GM19239 (cell line): ENCODE measurements around the gene CRKL.
"Not testable (repeated sequence)": the region's sequence is repeated elsewhere in the genome, so short reads cannot be mapped to it uniquely, and the experiment has no call there.

Experiments
- DNase-seq: peaks from one replicate; pipeline ENCODE4 v3.0.0; 2011; ENCODE audit warnings: low spot score; ENCODE audit not compliant: insufficient read length
- FAIRE-seq: peaks from 2 replicates; lab custom pipeline; 2011; peaks lifted over from hg19 to GRCh38; lab: Jason Lieb, UNC

CRKL gene, protein sequence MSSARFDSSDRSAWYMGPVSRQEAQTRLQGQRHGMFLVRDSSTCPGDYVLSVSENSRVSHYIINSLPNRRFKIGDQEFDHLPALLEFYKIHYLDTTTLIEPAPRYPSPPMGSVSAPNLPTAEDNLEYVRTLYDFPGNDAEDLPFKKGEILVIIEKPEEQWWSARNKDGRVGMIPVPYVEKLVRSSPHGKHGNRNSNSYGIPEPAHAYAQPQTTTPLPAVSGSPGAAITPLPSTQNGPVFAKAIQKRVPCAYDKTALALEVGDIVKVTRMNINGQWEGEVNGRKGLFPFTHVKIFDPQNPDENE

GRCh38 chr22:20916916-20917810, at the start of gene CRKL:
Gene CRKL (plus strand): TSS chr22:20917407. CDS start chr22:20917935, 528 bp downstream.
- peak; percentile 93 for DNase-seq

DNA sequence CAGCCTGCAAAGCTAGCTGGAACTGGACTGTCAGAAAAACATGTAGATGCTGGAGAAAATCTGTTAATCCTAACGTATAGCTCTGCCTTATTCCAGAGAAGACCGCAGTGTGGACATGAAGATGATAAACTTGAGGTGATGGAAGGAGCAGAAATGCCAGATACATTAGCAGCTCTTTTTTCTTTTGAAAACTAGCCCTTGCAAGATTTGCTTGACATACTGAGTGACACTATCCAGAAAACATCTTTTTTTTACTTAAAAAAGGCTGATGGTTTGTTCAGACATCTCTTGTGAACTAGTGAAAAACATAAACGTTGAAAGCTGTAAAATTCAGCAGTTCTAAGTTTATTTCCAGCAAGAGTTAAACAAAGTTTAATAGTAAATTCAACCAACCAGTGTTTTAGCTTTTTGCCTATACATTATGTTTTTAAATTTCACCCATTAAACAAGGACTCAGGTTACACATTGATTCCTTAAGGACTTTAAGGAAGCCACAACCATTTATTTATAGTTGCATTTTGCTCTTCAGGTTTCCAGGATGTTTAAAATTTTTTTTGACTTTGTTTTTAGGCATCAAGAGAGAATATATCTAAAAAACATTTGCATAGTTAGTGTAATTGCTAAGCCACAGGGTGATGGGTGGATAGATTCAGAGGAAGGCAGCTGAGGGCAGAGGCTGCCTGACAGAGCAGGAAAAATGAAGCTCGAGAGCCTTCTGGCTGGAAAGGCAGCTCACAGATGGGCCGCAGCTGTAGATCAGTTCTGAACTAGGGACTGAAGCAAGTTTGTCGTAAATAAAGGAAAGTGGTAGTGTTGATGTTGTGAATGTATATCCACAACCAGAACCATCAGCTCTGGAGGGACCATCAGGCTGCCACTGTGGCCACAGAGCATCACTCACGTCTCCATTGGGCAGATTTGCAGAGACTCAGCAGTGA, 48.9 kb upstream of the CRKL start:
- DNase-seq (no peak), FAIRE-seq (no peak)

More at GRCh38 chr22:20916916-20917810, at the start of gene CRKL:
- FAIRE-seq: peak; percentile 62

- DNase-seq (no peak), FAIRE-seq (no peak)
Measured at GRCh38 chr22:20869234-20869633, 48.0 kb upstream of the CRKL start.

DNA sequence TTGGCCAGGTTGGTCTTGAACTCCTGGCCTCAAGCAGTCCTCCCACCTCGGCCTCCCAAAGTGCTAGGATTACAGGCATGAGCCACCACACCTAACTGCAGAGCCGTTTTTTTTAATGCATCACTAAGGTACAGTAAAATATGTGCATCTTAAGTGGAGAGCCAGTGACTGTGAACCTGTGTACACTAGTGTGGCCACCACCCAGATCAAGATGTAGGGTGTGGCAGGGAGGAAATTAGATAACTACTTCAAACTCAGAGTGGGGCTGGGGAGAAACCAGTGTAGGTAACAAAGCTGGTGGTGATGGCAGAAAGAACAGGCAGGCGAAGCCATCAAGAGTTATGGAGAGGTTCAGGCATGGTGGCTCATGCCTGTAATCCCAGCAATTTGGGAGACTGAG, 44.0 kb upstream of the CRKL start:
- FAIRE-seq (no peak), DNase-seq (no peak)

DNA sequence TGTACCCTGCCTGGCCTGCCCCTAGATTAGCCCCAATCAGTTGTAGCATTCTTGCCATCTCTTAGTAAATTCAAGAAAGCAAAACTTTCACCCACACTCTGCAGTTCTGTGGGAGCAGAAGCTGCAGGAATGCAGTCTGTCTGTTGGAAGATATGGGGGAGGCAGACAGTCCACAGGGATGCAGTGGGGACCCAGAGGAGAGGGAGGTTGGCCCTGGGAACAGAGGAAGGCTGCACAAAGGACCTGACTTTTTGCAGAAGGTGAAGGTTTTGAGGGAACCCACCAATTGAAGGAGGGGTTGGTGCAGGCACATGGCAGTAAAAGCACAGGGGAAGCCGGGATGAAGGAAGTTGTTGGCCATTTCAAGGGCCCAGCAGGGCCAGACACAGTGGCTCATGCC, 41.9 kb upstream of the CRKL start:
- FAIRE-seq (no peak), DNase-seq (no peak)

DNA sequence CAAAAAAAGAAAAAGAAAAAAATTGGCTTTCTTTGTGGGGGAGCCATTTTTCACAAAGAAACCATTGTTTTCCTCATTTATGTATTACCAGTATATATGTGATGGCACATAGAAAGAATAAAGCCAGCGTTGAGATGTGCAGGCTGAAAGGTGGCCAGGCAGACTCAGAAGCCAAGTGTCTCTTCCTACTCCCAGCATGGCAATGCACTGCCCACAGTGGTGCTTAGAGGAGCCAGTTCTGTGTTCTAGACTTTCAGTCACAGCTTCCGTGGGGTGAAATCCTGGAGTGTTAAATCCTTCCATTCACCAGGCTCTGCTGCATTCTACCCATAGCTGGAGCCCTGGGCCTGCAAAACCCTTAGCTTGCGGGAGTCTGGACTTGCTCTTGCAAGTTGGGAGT, 39.5 kb upstream of the CRKL start:
- DNase-seq (no peak), FAIRE-seq (no peak)

GRCh38 chr22:20881231-20881630, 36.0 kb upstream of the CRKL start:
- DNase-seq (no peak), FAIRE-seq (no peak)

GRCh38 chr22:20881869-20882815, 35.1 kb upstream of the CRKL start:
- FAIRE-seq: no peak

GRCh38 chr22:20882855-20883254, 34.4 kb upstream of the CRKL start:
- DNase-seq: no peak

More at GRCh38 chr22:20881869-20882815, 35.1 kb upstream of the CRKL start:
- DNase-seq: no peak

DNA sequence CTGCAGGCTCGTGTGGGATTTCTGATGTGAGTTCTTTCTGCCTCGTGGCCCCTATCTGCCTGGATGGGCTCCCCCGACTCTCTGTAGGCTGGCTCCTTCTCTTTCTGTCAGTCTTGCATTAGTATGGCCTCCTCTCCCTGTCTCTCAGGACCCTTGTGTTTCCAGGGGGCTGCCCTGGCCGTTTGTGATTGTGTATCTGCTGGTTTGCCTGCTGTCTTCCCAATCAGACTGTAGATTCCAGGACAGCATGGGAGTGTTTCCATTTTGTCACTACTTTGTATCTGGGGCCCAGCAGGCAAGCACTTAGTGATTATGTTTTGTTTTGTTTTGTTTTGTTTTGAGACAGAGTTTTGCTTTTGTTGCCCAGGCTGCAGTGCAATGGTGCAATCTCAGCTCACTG, 32.8 kb upstream of the CRKL start:
- DNase-seq (no peak), FAIRE-seq (no peak)

More at GRCh38 chr22:20882855-20883254, 34.4 kb upstream of the CRKL start:
- FAIRE-seq: no peak

DNA sequence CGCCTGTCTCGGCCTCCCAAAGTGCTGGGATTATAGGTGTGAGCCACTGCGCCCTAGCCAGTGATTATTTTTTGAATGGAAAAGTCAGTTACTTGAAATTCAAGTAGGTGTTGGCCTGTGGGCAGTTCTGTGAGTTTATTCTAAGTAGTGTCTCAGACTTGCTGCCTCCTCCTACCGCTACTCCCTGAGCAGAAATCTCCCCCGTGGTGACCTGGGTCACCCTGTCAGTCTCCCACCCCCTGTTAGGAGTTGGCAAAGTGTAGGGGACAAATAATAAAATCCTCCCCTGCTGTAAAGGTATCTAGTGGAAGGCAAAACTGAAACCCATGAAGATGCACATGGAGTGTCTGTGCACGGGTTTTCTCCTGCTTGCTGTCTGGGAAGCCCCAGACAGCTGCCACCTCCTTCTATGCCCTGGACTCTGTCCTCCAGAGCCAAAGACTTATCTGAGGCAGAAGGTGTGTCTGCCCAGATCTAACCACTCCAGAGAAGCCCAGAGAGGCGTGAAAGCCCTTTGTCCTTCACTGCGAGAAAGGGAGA, 32.1 kb upstream of the CRKL start:
- no peak for FAIRE-seq
- DNase-seq: no peak

DNA sequence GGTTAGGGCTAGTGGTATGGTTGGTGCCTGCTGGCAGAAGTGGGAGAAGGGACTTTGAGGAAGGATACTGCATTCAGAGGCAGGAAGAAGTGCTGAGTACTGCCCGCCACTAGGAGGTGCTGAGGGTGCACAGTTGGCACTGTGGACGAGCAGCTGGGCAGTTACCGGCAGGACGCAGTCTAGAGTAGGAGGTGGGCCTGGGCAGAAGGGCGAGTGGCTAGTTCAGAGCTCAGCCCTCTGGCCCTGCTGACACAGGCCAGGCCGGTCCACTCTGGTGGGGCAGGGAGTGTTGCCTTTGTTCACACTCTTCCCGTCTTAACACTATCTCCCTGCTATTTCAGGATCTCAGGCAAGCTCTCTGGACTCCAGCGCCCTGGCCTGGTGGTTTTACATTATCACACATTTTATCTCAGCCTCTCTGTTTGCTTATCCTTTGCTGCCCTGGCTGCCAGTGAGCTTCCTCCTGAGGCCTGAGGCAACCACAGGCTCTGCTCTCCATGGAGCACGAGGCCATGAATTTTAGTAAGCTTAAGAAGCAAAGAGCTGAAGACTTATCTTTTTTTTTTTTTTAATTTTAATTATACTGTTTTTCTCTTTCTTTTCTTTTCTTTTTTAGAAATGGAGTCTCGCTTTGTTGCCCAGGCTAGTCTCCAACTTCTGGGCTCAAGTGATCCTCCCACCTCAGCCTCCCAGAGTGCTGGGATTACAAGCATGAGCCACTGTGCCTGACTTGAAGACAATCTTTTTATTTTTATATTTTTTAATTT, 31.5 kb upstream of the CRKL start:
- DNase-seq: peak; percentile 66
- peak; percentile 89 for FAIRE-seq

GRCh38 chr22:20887375-20887774, 29.8 kb upstream of the CRKL start:
- DNase-seq (no peak), FAIRE-seq (no peak)

DNA sequence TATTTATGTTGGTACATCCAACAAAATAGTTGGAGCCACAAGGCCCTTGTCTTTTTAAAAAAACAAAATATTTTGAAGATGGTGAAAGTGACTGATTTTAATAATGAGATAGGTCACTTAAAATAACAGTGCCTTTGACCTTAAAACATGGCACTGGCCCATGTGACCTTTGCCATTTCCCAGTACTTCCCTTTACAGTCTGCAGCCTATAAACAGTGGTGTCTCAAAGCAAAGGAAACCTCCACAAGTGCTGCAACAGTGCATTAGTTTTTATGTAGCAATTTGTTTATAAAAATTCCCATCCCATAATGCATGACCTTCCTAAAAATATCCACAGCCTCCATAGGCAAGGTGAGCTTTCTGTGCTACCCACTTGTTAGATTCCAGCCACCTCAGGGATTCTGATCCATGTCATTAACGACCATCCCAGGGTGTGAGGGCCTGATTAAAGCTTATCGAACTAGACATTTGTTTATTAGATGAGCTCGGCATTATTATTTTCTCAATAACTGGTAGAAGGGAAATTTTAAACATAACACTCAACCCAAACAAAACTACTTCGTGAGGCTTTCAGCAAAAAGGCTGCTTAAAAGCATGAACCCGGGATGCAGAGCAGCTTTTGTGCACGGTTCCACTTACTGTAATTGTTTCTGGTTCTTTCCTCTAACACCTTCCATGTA, 28.0 kb upstream of the CRKL start:
- DNase-seq: no peak
- no peak for FAIRE-seq

DNA sequence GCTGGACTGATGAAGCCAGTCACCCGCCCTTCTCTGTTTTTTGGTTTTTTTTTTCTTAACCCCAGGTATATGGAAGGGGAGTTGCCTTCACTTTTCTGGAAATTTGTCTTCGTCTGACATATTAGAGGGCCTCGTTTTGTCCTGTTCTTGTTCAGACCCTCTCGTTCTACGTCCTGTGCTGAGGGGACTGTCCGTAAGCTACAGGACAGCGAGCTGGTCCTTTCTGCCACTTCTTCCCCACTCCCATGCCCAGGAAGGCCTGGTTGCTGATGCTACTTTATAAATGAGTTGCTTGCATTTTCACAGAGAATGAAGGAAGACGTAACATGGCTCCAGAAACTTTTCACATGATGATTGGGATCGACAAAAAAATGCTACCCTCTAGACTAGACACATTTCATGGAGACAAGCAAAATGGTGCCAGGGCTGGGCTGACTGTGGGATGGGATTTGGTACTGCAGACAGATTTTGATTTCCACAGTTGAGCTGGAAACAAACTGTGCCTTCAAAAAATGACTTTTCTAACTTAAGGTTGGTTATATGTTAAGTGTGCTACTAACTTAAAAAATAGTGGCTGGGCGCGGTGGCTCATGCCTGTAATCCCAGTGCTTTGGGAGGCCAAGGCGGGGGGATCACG, 27.2 kb upstream of the CRKL start:
- no peak for DNase-seq
- no peak for FAIRE-seq

DNA sequence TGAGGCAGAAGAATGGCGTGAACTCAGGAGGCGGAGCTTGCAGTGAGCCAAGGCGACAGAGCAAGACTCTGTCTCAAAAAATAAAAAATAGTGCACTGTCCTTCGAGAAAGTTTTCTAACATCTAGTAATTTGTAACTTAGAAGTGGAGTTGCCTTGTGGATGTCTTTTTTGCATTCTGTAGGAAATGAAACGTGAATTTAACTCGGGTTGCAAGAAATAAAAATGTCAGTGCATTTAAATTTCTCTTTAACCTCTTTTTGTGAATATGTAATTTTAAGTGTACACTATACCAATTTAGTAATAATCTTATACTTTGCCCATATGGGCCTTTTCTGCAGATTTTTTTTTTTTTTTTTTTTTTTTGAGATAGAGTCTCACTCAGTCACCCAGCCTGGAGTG, 26.2 kb upstream of the CRKL start:
- FAIRE-seq: no peak

DNA sequence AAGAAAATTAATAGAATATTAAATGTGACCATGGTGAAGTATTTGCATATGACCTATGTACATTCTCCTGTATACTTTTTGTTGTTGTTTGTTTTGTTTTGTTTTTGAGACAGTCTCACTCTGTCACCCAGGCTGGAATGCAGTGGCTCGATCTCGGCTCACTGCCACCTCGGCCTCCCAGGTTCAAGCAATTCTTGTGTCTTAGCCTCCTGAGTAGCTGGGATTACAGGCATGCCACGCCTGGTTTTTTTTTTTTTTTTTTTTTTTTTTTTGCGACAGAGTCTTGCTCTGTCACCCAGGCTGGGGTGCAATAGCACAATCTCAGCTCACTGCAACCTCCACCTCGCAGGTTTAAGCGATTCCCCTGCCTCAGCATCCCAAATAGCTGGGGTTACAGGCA, 19.5 kb upstream of the CRKL start:
- not testable (repeated sequence) for FAIRE-seq, DNase-seq

More for the DNA sequence above, 26.2 kb upstream of the CRKL start:
- DNase-seq: no peak
